ENCODE results near the gene AOPEP. TPM values are rescaled to one million over a fixed set of nuclear protein-coding genes. Genes with fewer than 3 reads are reported as not detected.

The AOPEP gene
- total RNA-seq, 4 donors from 2014 or later: 252 to 375 (median 312) TPM

GRCh38 chr9:95127249-95128176 lies 401.0 kb downstream of the AOPEP start:
- 6 to 9% methylated on average over 15 of the region's 35 CpGs for WGBS, 2 donors (ENCODE audit: low coverage in 1 of 2)
- ATAC-seq: peak; percentile 88
- Histone ChIP-seq H3K9me3 (no peaks in the 10 kb centered on the region), H3K4me3 (peak overlapping the region; percentile 29 to 49), H3K36me3 (no peaks in the 10 kb centered on the region), H3K4me1 (peaks cover 0 to 60% (median 6%) of the 10 kb centered on the region in 3 donors), H3K27ac (peak overlapping the region in 3 of 4 donors; percentile 5 to 77 (median 66)), H3K27me3 (no peaks in the 10 kb centered on the region)
- TF ChIP-seq POLR2A (IDR thresholded peaks at IDR 0.05) (no peak), EP300 (IDR thresholded peaks at IDR 0.05) (no peak), POLR2AphosphoS5 (IDR thresholded peaks at IDR 0.05) (peak; percentile 51), CTCF (IDR thresholded peaks at IDR 0.05) (peak; percentile 96 to 98 (median 96))

GRCh38 chr9:95128177-95128524 lies 401.7 kb downstream of the AOPEP start:
- peaks cover 0 to 4% of the 10 kb centered on the region in 2 donors for H3K36me3 ChIP-seq
- ATAC-seq: no peak
- TF ChIP-seq EP300 (IDR thresholded peaks at IDR 0.05) (no peak), CTCF (IDR thresholded peaks at IDR 0.05) (no peak), POLR2A (IDR thresholded peaks at IDR 0.05) (no peak), POLR2AphosphoS5 (IDR thresholded peaks at IDR 0.05) (no peak)
- no peaks in the 10 kb centered on the region for H3K27me3 ChIP-seq
- H3K9me3 ChIP-seq: no peaks in the 10 kb centered on the region
- H3K4me1 ChIP-seq: peaks cover 0 to 67% (median 6%) of the 10 kb centered on the region in 3 donors
- H3K4me3 ChIP-seq: no peak overlapping the region
- H3K27ac ChIP-seq: no peak overlapping the region
- 61 to 67% methylated on average over 4 of the region's 4 CpGs for WGBS, 2 donors (ENCODE audit: low coverage in 1 of 2)

- H3K36me3 ChIP-seq: peaks cover 0 to 16% of the 10 kb centered on the region in 2 donors
- H3K27me3 ChIP-seq: no peaks in the 10 kb centered on the region
- ATAC-seq: no peak
- H3K4me1 ChIP-seq: peaks cover 0 to 70% (median 6%) of the 10 kb centered on the region in 3 donors
- TF ChIP-seq CTCF (IDR thresholded peaks at IDR 0.05): no peak
- TF ChIP-seq EP300 (IDR thresholded peaks at IDR 0.05): no peak
- no peak for TF ChIP-seq POLR2AphosphoS5 (IDR thresholded peaks at IDR 0.05)
- no peak for TF ChIP-seq POLR2A (IDR thresholded peaks at IDR 0.05)
- no peak overlapping the region for H3K27ac ChIP-seq
- H3K4me3 ChIP-seq: no peak overlapping the region
- no peaks in the 10 kb centered on the region for H3K9me3 ChIP-seq
- WGBS, 2 donors (ENCODE audit: low coverage in 1 of 2): 80 to 82% methylated on average over 5 to 8 of the region's 8 CpGs
Measured at GRCh38 chr9:95129476-95130291, 403.2 kb downstream of the AOPEP start.

- 65 to 77% methylated on average over 5 of the region's 5 CpGs for WGBS, 2 donors (ENCODE audit: low coverage in 1 of 2)
- peaks cover 0 to 68% (median 6%) of the 10 kb centered on the region in 3 donors for H3K4me1 ChIP-seq
- peak overlapping the region in 1 of 4 donors; percentile 29 for H3K27ac ChIP-seq
- no peak overlapping the region for H3K4me3 ChIP-seq
- no peak for ATAC-seq
- no peaks in the 10 kb centered on the region for H3K9me3 ChIP-seq
- H3K36me3 ChIP-seq: peaks cover 0 to 20% of the 10 kb centered on the region in 2 donors
- H3K27me3 ChIP-seq: no peaks in the 10 kb centered on the region
- TF ChIP-seq POLR2AphosphoS5 (IDR thresholded peaks at IDR 0.05): no peak
- no peak for TF ChIP-seq CTCF (IDR thresholded peaks at IDR 0.05)
- TF ChIP-seq EP300 (IDR thresholded peaks at IDR 0.05): no peak
- TF ChIP-seq POLR2A (IDR thresholded peaks at IDR 0.05): no peak
Measured at GRCh38 chr9:95130484-95130883, 404.0 kb downstream of the AOPEP start.

Measured in gastroesophageal sphincter (tissue), 4 donors.